Measurements from ENCODE around the gene XPO6.

- TF ChIP-seq CTCF (optimal IDR thresholded peaks at IDR 0.05 in 1 of 3, IDR thresholded peaks at IDR 0.05 in 1 of 3, conservative IDR thresholded peaks at IDR 0.05 in 1 of 3; ENCODE audit: extremely low read depth in 1 of 3, insufficient read depth in 2 of 3, low read length in 3 of 3): no peak
- TF ChIP-seq EZH2 (IDR thresholded peaks at IDR 0.05; ENCODE audit: low read length): no peak
These were observed 39.4 kb downstream of the XPO6 start for GRCh38 chr16:28172336-28172735.
